AG09309 (cell line): ENCODE measurements around the gene LRRC23.
"Not testable (repeated sequence)": the region's sequence is repeated elsewhere in the genome, so short reads cannot be mapped to it uniquely, and the experiment has no call there.

Experiments
- DNase-seq: peaks from one replicate; pipeline ENCODE4 v3.0.0-alpha.2; 2010; ENCODE audit warnings: low read depth
- H3K4me3 ChIP-seq: 2 replicates; pipeline ENCODE4 v1.5.1; 2011; ENCODE audit warnings: mild to moderate bottlenecking, low read depth, low read length, moderate library complexity; ENCODE audit not compliant: control insufficient read depth
- TF ChIP-seq, protein P1 (sequence below): IDR thresholded peaks from 2 replicates; pipeline ENCODE4 v1.5.1; 2011; ENCODE audit warnings: mild to moderate bottlenecking, low read depth, low read length, inconsistent platforms; ENCODE audit not compliant: insufficient read depth, control insufficient read depth; ENCODE audit errors: missing control alignments

The LRRC23 gene

DNA sequence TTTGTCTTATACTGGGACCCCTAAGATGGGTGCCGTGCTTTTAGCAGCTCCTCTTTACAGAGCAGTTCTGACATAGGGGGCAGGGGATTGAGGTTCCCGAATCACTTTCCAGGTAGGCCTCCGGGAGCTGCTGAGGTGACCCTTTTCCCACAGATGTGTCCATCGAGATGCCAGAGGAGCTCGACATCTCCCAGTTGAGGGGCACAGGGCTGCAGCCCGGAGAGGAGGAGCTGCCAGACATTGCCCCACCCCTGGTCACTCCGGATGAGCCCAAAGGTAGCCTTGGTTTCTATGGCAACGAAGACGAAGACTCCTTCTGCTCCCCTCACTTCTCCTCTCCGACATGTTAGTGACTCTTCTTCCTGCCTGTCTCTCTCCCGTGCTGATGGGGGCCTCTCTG, 41.6 kb upstream of the LRRC23 start:
- TF ChIP-seq, protein P1, sequence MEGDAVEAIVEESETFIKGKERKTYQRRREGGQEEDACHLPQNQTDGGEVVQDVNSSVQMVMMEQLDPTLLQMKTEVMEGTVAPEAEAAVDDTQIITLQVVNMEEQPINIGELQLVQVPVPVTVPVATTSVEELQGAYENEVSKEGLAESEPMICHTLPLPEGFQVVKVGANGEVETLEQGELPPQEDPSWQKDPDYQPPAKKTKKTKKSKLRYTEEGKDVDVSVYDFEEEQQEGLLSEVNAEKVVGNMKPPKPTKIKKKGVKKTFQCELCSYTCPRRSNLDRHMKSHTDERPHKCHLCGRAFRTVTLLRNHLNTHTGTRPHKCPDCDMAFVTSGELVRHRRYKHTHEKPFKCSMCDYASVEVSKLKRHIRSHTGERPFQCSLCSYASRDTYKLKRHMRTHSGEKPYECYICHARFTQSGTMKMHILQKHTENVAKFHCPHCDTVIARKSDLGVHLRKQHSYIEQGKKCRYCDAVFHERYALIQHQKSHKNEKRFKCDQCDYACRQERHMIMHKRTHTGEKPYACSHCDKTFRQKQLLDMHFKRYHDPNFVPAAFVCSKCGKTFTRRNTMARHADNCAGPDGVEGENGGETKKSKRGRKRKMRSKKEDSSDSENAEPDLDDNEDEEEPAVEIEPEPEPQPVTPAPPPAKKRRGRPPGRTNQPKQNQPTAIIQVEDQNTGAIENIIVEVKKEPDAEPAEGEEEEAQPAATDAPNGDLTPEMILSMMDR: no peak
- no peak for DNase-seq
- H3K4me3 ChIP-seq: no peak overlapping the region

DNA sequence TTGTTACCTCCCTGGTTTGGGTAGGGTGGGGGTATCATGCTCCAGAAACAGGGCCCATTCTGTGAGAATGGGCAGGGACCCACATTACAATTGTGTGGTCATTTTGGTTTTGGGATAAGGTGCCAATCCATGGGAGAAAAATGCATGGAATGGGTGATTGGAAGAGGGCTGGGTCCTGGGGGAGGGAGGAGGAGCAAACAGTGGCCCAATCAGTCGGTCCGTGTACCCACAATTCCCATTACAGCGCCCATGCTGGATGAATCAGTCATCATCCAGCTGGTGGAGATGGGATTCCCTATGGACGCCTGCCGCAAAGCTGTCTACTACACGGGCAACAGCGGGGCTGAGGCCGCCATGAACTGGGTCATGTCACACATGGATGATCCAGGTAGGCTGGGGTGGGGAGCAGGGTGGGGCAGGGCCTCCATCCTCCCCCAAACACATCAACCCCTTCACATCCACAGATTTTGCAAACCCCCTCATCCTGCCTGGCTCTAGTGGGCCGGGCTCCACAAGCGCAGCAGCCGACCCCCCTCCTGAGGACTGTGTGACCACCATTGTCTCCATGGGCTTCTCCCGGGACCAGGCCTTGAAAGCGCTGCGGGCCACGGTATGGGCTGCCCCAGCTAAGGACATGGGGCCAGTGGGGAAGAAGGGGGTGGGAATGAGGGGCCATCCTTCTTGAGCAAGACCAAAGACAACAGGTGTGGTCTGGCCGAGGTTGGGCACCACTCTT, 40.9 kb upstream of the LRRC23 start:
- DNase-seq: no peak
- TF ChIP-seq, protein P1: no peak
- H3K4me3 ChIP-seq: no peak overlapping the region

DNA sequence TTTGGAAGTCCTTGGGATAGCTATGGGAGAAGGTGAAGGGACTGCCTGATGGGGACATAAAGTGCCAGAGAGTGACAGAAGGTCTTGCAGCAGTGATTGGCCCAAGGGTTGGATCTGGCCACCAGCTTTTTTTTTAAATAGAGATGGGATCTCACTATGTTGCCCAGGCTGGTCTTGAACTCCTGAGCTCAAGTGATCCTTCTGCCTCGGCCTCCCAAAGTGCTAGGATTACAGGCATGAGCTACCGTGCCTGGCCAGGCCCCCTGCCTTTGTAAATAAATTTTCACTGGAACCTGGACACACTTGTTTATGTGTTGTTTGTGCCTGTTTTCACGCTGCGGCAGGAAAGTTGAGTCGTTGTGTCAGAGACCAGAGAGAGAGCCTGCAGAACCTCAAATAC, 39.3 kb upstream of the LRRC23 start:
- not testable (repeated sequence) for DNase-seq, H3K4me3 ChIP-seq

DNA sequence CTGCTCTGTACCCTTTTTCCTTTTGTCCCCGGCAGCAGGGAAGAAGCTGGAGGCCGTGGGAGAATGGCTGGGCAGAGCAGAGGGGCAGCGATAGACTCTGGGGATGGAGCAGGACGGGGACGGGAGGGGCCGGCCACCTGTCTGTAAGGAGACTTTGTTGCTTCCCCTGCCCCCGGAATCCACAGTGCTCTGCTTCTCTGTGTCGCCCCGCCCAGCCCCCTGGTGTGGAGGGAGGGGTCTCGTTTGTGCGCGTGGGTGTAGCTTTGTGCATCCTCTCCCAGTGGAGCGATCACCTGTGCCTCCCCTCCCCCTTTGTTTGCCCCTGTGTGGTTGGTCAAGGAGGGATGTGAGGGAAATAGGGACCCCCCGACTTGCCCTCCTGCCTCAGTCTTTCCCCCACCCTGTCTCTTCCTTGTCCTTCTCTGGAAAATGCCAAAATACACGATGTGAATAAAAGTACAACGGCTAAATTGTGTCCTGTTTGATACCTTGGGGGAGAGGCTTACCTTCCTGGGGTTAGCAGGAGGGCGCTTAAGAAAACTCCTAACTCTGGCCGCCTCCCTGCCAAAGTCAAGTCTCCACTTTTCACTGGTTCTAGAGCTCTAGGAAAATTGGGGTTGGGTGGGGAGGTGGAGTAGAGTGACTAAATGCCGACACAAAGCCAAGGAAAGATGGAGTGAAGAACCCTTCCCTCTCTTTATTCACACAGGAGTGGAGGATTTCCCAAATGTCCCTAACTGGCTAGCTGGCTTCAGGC, 38.3 kb upstream of the LRRC23 start:
- no peak overlapping the region; the same call in 1 of the 2 replicates for H3K4me3 ChIP-seq
- TF ChIP-seq, protein P1: no peak
- DNase-seq: no peak

DNA sequence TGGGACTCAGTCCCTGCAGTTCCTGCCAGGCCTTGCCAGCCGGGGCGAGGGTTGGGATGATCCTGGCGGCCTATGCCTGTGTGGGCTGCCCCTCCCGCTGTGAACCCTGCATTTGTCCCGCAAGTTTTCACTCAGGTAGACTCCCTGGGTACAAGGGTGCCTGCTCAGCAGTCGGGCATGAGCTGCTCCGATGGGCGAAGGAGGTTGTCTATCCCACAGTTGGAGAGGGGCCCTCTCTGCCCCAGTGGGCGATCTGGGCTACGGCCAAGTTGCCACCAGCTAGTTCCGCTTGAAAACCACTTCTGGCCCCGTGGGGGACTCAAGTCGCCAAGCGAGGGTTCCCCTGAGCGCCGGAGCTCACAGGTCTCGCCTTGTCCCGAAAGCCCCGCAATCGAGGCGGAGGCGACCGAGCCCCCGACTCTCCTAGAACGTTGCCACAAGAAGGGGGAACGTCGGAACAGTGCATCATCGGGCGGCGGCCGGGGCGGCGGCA, 37.7 kb upstream of the LRRC23 start:
- TF ChIP-seq, protein P1: no peak
- DNase-seq: no peak
- peak overlapping the region; percentile 53 for H3K4me3 ChIP-seq

DNA sequence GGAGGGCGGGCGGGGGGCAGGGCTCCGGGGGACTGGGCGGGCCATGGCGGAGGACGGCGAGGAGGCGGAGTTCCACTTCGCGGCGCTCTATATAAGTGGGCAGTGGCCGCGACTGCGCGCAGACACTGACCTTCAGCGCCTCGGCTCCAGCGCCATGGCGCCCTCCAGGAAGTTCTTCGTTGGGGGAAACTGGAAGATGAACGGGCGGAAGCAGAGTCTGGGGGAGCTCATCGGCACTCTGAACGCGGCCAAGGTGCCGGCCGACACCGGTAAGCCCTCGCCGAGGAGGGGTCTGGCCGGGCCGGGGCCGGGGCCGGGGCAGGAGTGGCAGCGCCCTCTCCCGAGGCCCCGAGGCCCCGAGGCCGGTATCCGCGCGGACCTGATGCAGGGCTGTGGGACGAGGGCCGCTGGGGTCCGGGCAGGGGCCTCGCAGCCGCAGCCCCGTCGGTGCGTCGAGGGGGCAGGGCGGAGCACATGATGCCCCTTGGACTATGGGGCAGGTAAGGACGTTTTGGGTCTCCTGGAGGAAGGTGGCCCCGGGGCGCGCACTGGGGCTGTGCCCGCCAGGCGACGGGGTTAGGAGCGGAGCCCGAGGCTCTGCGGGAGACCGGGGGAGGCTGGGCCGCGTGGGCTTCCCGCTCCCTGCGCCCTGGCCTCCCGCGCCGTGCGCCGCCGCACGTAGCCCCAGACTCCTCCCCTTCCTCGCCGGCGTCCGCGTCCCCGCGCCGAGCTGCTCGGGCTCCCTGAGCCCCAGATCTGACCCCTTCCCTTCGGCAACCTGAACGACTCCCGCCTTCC, 37.0 kb upstream of the LRRC23 start, which contains the start of gene TPI1:
TPI1 (plus strand) TSS at position 119 of the 798 bp plus-strand sequence; CDS start at position 155, 36 bp downstream.
- no peak for DNase-seq
- H3K4me3 ChIP-seq: peak within 1 kb of the TSS; percentile 53
- TF ChIP-seq, protein P1: no peak
